ENCODE results near the gene PPP1CC. TPM values are rescaled to one million over a fixed set of nuclear protein-coding genes. Genes with fewer than 3 reads are reported as not detected.

The PPP1CC gene
- total and polyA plus RNA-seq, 2 of the 4 experiments (the other 2 are of a cell fraction): 71.0 to 126 TPM

DNA sequence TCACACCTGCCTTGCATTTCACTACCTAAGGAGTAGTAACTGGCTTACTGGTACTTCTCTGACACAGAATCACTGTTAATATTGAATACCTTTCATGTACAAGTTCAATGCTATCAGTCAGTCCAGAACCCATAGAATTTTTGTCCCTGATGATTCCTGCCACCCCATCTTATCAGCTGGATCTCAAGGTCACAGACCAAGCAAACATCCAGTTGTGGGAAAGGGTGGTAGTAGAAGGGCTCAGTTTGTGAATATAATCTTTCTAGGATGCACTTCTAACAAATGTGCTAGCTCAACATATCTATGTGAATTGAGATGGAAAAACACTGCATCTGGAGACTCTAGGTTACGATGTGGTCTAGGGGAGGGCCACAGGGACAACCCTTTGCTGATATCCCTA is 14.1 kb downstream of the PPP1CC start:
- no peak for ATAC-seq (ENCODE audit: low read depth)
- H2BK15ac ChIP-seq (ENCODE audit: low read depth, low read length): no peak overlapping the region
- ChIA-PET CTCF (no interaction called here), POLR2A (ENCODE audit: unreplicated experiment) (no interaction called here)
- peaks cover 40% of the 10 kb centered on the region for H3K36me3 ChIP-seq (ENCODE audit: control insufficient read depth, insufficient read depth, low read length)
- H3K23ac ChIP-seq (ENCODE audit: low read depth, low read length): no peak overlapping the region
- H3K79me1 ChIP-seq (ENCODE audit: low read depth in 1 of 2, low read length in 2 of 2): peaks cover 24 to 53% of the 10 kb centered on the region in 2 experiments
- H3K27me3 ChIP-seq (ENCODE audit: control insufficient read depth, insufficient read depth, low read length): no peaks in the 10 kb centered on the region
- no peak overlapping the region for H3K18ac ChIP-seq (ENCODE audit: low read depth, low read length)
- peaks cover 4% of the 10 kb centered on the region for H3K9me1 ChIP-seq (ENCODE audit: insufficient read depth, low read length)
- no peak for DNase-seq
- H3K56ac ChIP-seq (ENCODE audit: extremely low read depth, insufficient read depth, low read length): no peak overlapping the region
- intact Hi-C loops (cut with micrococcal nuclease) (loop anchor here (10.0 kb wide), 1 partner anchor 274 kb away; the partner anchor contains the start of gene ARPC3), dilution Hi-C loops (cut with HindIII; ENCODE audit: low sequenced_read_pairs, unreplicated experiment) (no loop called here), in situ Hi-C loops (cut with MboI; ENCODE audit: low sequenced_read_pairs) (no loop called here)
- H4K5ac ChIP-seq (ENCODE audit: low read depth, low read length): no peak overlapping the region
- no peak overlapping the region for H2AFZ ChIP-seq (replicated peaks; ENCODE audit: low read length, poor library complexity)
- H4K20me1 ChIP-seq (ENCODE audit: insufficient read depth, low read length): peaks cover 52% of the 10 kb centered on the region
- no peak overlapping the region for H3K27ac ChIP-seq (ENCODE audit: insufficient read depth, low read length)
- no peak overlapping the region for H3K4me3 ChIP-seq (ENCODE audit: insufficient read depth, low read depth, low read length)
- no peak overlapping the region for H2AK5ac ChIP-seq (ENCODE audit: low read depth, low read length)
- no peak overlapping the region for H3K14ac ChIP-seq (replicated peaks; ENCODE audit: low read depth, low read length)
- no peak overlapping the region for H2BK5ac ChIP-seq (ENCODE audit: low read depth, low read length, poor library complexity, severe bottlenecking)
- H3K9ac ChIP-seq (ENCODE audit: low read depth, low read length): no peak overlapping the region
- H4K8ac ChIP-seq (ENCODE audit: low read depth in 2 of 2, low read length in 2 of 2): no peak overlapping the region
- no peaks in the 10 kb centered on the region for H3K9me3 ChIP-seq (ENCODE audit: control insufficient read depth, insufficient read depth, low read length)
- H4K91ac ChIP-seq (ENCODE audit: insufficient read depth, low read depth, low read length): no peak overlapping the region
- no TSS peak for BruUV-seq (replicated peaks)
- no peak overlapping the region for H3K4me2 ChIP-seq (ENCODE audit: low read depth, low read length)
- no peak for TF ChIP-seq SMC3 (IDR thresholded peaks at IDR 0.05; ENCODE audit: low read depth, low read length)
- TF ChIP-seq, protein P1, sequence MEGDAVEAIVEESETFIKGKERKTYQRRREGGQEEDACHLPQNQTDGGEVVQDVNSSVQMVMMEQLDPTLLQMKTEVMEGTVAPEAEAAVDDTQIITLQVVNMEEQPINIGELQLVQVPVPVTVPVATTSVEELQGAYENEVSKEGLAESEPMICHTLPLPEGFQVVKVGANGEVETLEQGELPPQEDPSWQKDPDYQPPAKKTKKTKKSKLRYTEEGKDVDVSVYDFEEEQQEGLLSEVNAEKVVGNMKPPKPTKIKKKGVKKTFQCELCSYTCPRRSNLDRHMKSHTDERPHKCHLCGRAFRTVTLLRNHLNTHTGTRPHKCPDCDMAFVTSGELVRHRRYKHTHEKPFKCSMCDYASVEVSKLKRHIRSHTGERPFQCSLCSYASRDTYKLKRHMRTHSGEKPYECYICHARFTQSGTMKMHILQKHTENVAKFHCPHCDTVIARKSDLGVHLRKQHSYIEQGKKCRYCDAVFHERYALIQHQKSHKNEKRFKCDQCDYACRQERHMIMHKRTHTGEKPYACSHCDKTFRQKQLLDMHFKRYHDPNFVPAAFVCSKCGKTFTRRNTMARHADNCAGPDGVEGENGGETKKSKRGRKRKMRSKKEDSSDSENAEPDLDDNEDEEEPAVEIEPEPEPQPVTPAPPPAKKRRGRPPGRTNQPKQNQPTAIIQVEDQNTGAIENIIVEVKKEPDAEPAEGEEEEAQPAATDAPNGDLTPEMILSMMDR (conservative IDR thresholded peaks at IDR 0.05; ENCODE audit: low read depth, low read length): no peak
- TF ChIP-seq MXI1 (IDR thresholded peaks at IDR 0.05; ENCODE audit: borderline replicate concordance, low read depth, low read length): no peak
- TF ChIP-seq FOS (IDR thresholded peaks at IDR 0.05; ENCODE audit: low read depth, low read length): no peak
- no peak for TF ChIP-seq BHLHE40 (IDR thresholded peaks at IDR 0.05; ENCODE audit: low read depth, low read length)
- no peak for TF ChIP-seq POLR2A (IDR thresholded peaks at IDR 0.05; ENCODE audit: low read depth, low read length)
- H3K4me1 ChIP-seq (ENCODE audit: control insufficient read depth, insufficient read depth, low read length): 0 out of 2 replicates have a peak, but pooled peaks cover 2% of the 10 kb centered on the region
- no peak overlapping the region for H2BK120ac ChIP-seq (ENCODE audit: low read depth, low read length)
- H2BK20ac ChIP-seq (ENCODE audit: low read depth, low read length): no peak overlapping the region
- H2AK9ac ChIP-seq (replicated peaks; ENCODE audit: low read depth, low read length, poor library complexity): no peak overlapping the region
- no CpG with 5 or more reads among the region's 1 CpG for WGBS, 2 experiments (ENCODE audit: extremely low coverage in 2 of 2, insufficient read length in 1 of 2)
- no peak overlapping the region for H3K4ac ChIP-seq (ENCODE audit: low read depth, low read length)
